ENCODE results near the gene THADA.

The THADA gene

GRCh38 chr2:43251171-43251731 is 344.6 kb downstream of the THADA start (continued):
- TF ChIP-seq ZNF660 (tag by site-specific recombination; IDR thresholded peaks at IDR 0.05) (0 out of 2 replicates have a peak, but pooled peaks have one; percentile 29), ZNF335 (tag by site-specific recombination; conservative IDR thresholded peaks at IDR 0.05) (peak; percentile 62), PRDM6 (tag by site-specific recombination; IDR thresholded peaks at IDR 0.05) (peak; percentile 39; the same call in 1 of the 2 replicates), FEZF1 (tag by site-specific recombination; IDR thresholded peaks at IDR 0.05) (peak; percentile 66), PRDM1 (tag by site-specific recombination; IDR thresholded peaks at IDR 0.05) (peak; percentile 60), ZNF416 (tag by site-specific recombination; IDR thresholded peaks at IDR 0.05) (no peak), ZNF777 (tag by site-specific recombination; IDR thresholded peaks at IDR 0.05; ENCODE audit: borderline replicate concordance) (no peak), ZNF366 (tag by site-specific recombination; conservative IDR thresholded peaks at IDR 0.05) (peak; percentile 33; the same call in 1 of the 2 replicates), ZSCAN30 (tag by site-specific recombination; IDR thresholded peaks at IDR 0.05) (peak; percentile 47; the same call in 1 of the 2 replicates), SCRT2 (tag by site-specific recombination; IDR thresholded peaks at IDR 0.05) (peak; percentile 83), ZNF692 (tag by site-specific recombination; IDR thresholded peaks at IDR 0.05) (no peak), ZBTB48 (tag by site-specific recombination; IDR thresholded peaks at IDR 0.05) (no peak), ZNF2 (tag by site-specific recombination; IDR thresholded peaks at IDR 0.05) (0 out of 2 replicates have a peak, but pooled peaks have one; percentile 30), KLF7 (tag by site-specific recombination; IDR thresholded peaks at IDR 0.05; ENCODE audit: borderline replicate concordance) (no peak), SP7 (tag by site-specific recombination; IDR thresholded peaks at IDR 0.05) (0 out of 2 replicates have a peak, but pooled peaks have one; percentile 39), ZNF747 (tag by site-specific recombination; IDR thresholded peaks at IDR 0.05) (no peak), ZNF18 (tag by site-specific recombination; IDR thresholded peaks at IDR 0.05) (no peak), KLF8 (tag by site-specific recombination; IDR thresholded peaks at IDR 0.05) (no peak), ZEB2 (tag by site-specific recombination; IDR thresholded peaks at IDR 0.05) (peak; percentile 60; the same call in 1 of the 2 replicates), ZXDB (tag by site-specific recombination; IDR thresholded peaks at IDR 0.05) (0 out of 2 replicates have a peak, but pooled peaks have one; percentile 14), KLF10 (tag by site-specific recombination; IDR thresholded peaks at IDR 0.05) (no peak), ZBTB17 (tag by site-specific recombination; IDR thresholded peaks at IDR 0.05) (peak; percentile 79), ZNF654 (tag by site-specific recombination; IDR thresholded peaks at IDR 0.05; ENCODE audit: low read depth) (peak; percentile 23; the same call in 1 of the 2 replicates), ZNF341 (tag by site-specific recombination; IDR thresholded peaks at IDR 0.05; ENCODE audit: low read depth) (no peak), ZNF558 (tag by site-specific recombination; IDR thresholded peaks at IDR 0.05) (no peak), BCL11B (tag by site-specific recombination; IDR thresholded peaks at IDR 0.05; ENCODE audit: low read depth) (no peak), ZNF221 (tag by site-specific recombination; IDR thresholded peaks at IDR 0.05; ENCODE audit: borderline replicate concordance) (no peak)

Data from HEK293 (cell line).